ENCODE measurements around the gene CHAF1B.

DNA sequence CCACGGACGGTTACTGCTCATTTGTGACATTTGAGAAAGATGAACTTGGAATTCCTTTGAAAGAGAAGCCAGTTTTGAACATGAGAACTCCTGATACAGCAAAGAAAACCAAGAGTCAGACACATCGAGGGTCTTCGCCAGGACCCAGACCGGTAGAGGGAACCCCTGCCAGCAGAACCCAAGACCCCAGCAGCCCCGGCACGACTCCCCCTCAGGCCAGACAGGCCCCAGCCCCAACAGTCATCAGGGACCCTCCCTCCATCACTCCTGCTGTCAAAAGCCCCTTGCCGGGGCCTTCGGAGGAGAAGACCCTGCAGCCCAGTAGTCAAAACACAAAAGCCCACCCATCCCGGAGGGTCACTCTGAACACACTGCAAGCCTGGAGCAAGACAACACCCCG lies 27.7 kb downstream of the CHAF1B start:
- TF ChIP-seq ZNF274 (IDR thresholded peaks at IDR 0.05; ENCODE audit: low read length) (no peak), ZNF274 (tag by site-specific recombination; IDR thresholded peaks at IDR 0.05; ENCODE audit: borderline replicate concordance) (no peak)
- TF ChIP-seq, protein P1, sequence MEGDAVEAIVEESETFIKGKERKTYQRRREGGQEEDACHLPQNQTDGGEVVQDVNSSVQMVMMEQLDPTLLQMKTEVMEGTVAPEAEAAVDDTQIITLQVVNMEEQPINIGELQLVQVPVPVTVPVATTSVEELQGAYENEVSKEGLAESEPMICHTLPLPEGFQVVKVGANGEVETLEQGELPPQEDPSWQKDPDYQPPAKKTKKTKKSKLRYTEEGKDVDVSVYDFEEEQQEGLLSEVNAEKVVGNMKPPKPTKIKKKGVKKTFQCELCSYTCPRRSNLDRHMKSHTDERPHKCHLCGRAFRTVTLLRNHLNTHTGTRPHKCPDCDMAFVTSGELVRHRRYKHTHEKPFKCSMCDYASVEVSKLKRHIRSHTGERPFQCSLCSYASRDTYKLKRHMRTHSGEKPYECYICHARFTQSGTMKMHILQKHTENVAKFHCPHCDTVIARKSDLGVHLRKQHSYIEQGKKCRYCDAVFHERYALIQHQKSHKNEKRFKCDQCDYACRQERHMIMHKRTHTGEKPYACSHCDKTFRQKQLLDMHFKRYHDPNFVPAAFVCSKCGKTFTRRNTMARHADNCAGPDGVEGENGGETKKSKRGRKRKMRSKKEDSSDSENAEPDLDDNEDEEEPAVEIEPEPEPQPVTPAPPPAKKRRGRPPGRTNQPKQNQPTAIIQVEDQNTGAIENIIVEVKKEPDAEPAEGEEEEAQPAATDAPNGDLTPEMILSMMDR (tag by site-specific recombination; IDR thresholded peaks at IDR 0.05) = no peak
